ENCODE data around the gene FBXL17. TPM values are rescaled to one million over a fixed set of nuclear protein-coding genes. Genes with fewer than 3 reads are reported as not detected.

FBXL17 gene
- total RNA-seq, 4 donors from 2014 or later: 16.1 to 31.8 (median 18.8) TPM

GRCh38 chr5:108387758-108388157 is 5.9 kb upstream of the FBXL17 start:
- DNase-seq (ENCODE audit: low spot score in 2 of 2): no peak
- WGBS, 2 donors: 63 to 73% methylated on average over 3 of the region's 3 CpGs
- TF ChIP-seq CTCF (IDR thresholded peaks at IDR 0.05) (no peak), POLR2A (IDR thresholded peaks at IDR 0.05) (no peak)
- intact Hi-C loops (cut with DNase I; ENCODE audit: low total_unique reads): no loop called here
- H3K4me3 ChIP-seq (ENCODE audit: low read depth, poor library complexity, severe bottlenecking): no peak overlapping the region

- no peak for DNase-seq (ENCODE audit: low spot score in 2 of 2)
- WGBS, 2 donors: 78 to 83% methylated on average over 3 of the region's 3 CpGs
- H3K4me3 ChIP-seq (ENCODE audit: low read depth, poor library complexity, severe bottlenecking): no peak overlapping the region
- intact Hi-C loops (cut with DNase I; ENCODE audit: low total_unique reads): no loop called here
- TF ChIP-seq CTCF (IDR thresholded peaks at IDR 0.05): no peak
- TF ChIP-seq POLR2A (IDR thresholded peaks at IDR 0.05): no peak
Observed at GRCh38 chr5:108386345-108387061, 4.6 kb upstream of the FBXL17 start.

GRCh38 chr5:108384741-108385140 is 2.8 kb upstream of the FBXL17 start:
- intact Hi-C loops (cut with DNase I; ENCODE audit: low total_unique reads): no loop called here
- WGBS, 2 donors: 75 to 94% methylated on average over 1 of the region's 1 CpG
- H3K4me3 ChIP-seq (ENCODE audit: low read depth, poor library complexity, severe bottlenecking): no peak overlapping the region
- no peak for DNase-seq (ENCODE audit: low spot score in 2 of 2)
- TF ChIP-seq POLR2A (IDR thresholded peaks at IDR 0.05): no peak
- no peak for TF ChIP-seq CTCF (IDR thresholded peaks at IDR 0.05)

GRCh38 chr5:108382784-108383330 is 959 bp upstream of the FBXL17 start:
- H3K4me3 ChIP-seq (ENCODE audit: low read depth, poor library complexity, severe bottlenecking): peak overlapping the region; percentile 89
- 12 to 18% methylated on average over 9 of the region's 9 CpGs for WGBS, 2 donors
- no peak for TF ChIP-seq CTCF (IDR thresholded peaks at IDR 0.05)
- TF ChIP-seq POLR2A (IDR thresholded peaks at IDR 0.05): no peak
- DNase-seq (ENCODE audit: low spot score in 2 of 2): no peak
- intact Hi-C loops (cut with DNase I; ENCODE audit: low total_unique reads): no loop called here

- H3K4me3 ChIP-seq (ENCODE audit: low read depth, poor library complexity, severe bottlenecking): peak overlapping the region; percentile 89
- 0% methylated on average over 21 to 35 of the region's 74 CpGs for WGBS, 2 donors
- intact Hi-C loops (cut with DNase I; ENCODE audit: low total_unique reads): no loop called here
- DNase-seq (ENCODE audit: low spot score in 2 of 2): peak; percentile 58 to 94
- TF ChIP-seq CTCF (IDR thresholded peaks at IDR 0.05) (no peak), POLR2A (IDR thresholded peaks at IDR 0.05) (no peak)
Observed at GRCh38 chr5:108381350-108381953, 446 bp downstream of the FBXL17 start.
